Measurements from ENCODE around the gene TMEM63A. TPM values are rescaled to one million over a fixed set of nuclear protein-coding genes. Genes with fewer than 3 reads are reported as not detected.
"Not testable (repeated sequence)": the region's sequence is repeated elsewhere in the genome, so short reads cannot be mapped to it uniquely, and the experiment has no call there.

The TMEM63A gene
- polyA plus RNA-seq (2013, experiment 1 of 2): 22.8 TPM
- polyA plus RNA-seq (2013, experiment 2 of 2): 19.8 TPM

DNA sequence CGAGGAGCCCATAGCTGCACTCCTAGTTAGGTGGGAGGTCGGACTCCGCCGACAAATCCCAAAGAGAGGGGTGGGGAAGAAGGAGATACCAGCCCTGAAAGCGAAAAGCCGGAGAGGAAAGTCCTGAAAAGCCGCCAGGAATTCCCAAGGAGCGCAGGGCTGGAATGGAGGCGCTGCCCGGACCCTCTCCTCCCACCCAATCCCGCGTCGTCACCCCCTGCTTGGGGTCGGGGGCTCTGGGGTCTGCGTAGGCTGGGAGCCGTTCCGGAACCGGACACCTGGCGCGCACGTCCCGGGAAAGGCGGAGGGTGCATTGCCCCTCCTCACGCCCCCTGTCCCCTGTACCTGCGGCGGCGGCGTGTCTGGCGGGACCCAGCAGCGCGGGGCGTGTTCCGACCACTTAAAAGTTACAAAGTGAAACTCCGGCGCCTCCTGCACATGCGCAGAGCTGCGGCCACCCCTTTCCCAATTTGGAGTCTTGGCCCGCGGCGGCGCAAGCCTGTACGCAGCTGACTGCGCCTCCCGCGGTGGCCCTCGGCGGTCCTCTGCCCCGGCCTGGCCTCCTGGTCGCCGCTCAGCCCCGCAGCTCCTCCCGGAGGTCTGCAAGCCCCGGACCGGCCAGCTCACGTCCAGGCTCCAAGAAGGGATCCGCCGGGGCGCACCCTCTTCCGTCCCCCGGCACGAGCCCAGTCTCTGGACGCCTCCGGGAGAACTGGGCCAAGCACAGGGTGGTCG, at the start of gene TMEM63A:
TMEM63A (minus strand) TSS at position 422 of the 735 bp plus-strand sequence. CDS start 4,800 bp downstream, outside the sequence.
- peaks cover 8% of the 10 kb centered on the region for H3K36me3 ChIP-seq (ENCODE audit: insufficient read depth, low read length)
- no peaks in the 10 kb centered on the region for H3K9me3 ChIP-seq (ENCODE audit: insufficient read depth, low read depth, low read length)
- under 1% methylated on average over 64 of the region's 64 CpGs for WGBS
- peak within 1 kb of the TSS; percentile 90 for H3K4me3 ChIP-seq (ENCODE audit: low read length)
- peak within 1 kb of the TSS; percentile 76 for H3K27ac ChIP-seq (ENCODE audit: low read depth, low read length)
- peak within 1 kb of the TSS; percentile 88 for H3K9ac ChIP-seq (ENCODE audit: low read depth, low read length)
- H3K4me1 ChIP-seq (ENCODE audit: insufficient read depth, low read length): peaks cover 16% of the 10 kb centered on the region
- H3K27me3 ChIP-seq (ENCODE audit: insufficient read depth, low read length): peaks cover 39% of the 10 kb centered on the region

GRCh38 chr1:225931270-225932136, 49.3 kb upstream of the TMEM63A start:
- H3K27ac ChIP-seq (ENCODE audit: low read depth, low read length): no peak overlapping the region
- WGBS: 86% methylated on average over 5 of the region's 5 CpGs
- no peaks in the 10 kb centered on the region for H3K27me3 ChIP-seq (ENCODE audit: insufficient read depth, low read length)

DNA sequence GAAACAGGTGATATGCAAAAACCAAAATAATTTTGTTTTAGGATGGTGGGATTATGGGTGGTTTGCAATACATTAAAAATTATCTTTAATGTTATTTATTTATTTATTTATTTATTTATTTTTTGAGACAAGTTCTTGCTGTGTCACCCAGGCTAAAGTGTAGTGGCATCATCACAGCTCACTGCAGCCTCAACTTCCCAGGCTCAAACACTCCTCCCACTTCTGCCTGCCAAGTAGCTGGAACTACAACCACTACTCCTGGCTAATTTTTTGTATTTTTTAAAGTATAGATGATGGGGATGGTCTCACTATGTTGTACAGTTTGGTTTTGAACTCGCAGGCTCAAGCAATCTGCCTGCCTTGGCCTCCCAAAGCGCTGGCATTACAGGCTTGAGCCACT, 48.4 kb upstream of the TMEM63A start:
- Histone ChIP-seq H3K27ac (ENCODE audit: low read depth, low read length) (no peak overlapping the region), H3K27me3 (ENCODE audit: insufficient read depth, low read length) (no peaks in the 10 kb centered on the region), H3K9me3 (ENCODE audit: insufficient read depth, low read depth, low read length) (no peaks in the 10 kb centered on the region), H3K4me3 (ENCODE audit: low read length) (no peak overlapping the region), H3K36me3 (ENCODE audit: insufficient read depth, low read length) (no peaks in the 10 kb centered on the region), H3K9ac (ENCODE audit: low read depth, low read length) (no peak overlapping the region), H3K4me1 (ENCODE audit: insufficient read depth, low read length) (peaks cover 5% of the 10 kb centered on the region; the same call in 1 of the 2 replicates)
- 98% methylated on average over 2 of the region's 2 CpGs for WGBS

More at GRCh38 chr1:225931270-225932136, 49.3 kb upstream of the TMEM63A start:
- peaks cover 3% of the 10 kb centered on the region; the same call in 1 of the 2 replicates for H3K4me1 ChIP-seq (ENCODE audit: insufficient read depth, low read length)
- H3K9ac ChIP-seq (ENCODE audit: low read depth, low read length): no peak overlapping the region
- H3K36me3 ChIP-seq (ENCODE audit: insufficient read depth, low read length): no peaks in the 10 kb centered on the region
- no peak overlapping the region for H3K4me3 ChIP-seq (ENCODE audit: low read length)
- H3K9me3 ChIP-seq (ENCODE audit: insufficient read depth, low read depth, low read length): no peaks in the 10 kb centered on the region

- not testable (repeated sequence) for H3K9ac ChIP-seq (ENCODE audit: low read depth, low read length); H3K27ac ChIP-seq (ENCODE audit: low read depth, low read length); H3K4me3 ChIP-seq (ENCODE audit: low read length); H3K27me3 ChIP-seq (ENCODE audit: insufficient read depth, low read length); H3K4me1 ChIP-seq (ENCODE audit: insufficient read depth, low read length); H3K9me3 ChIP-seq (ENCODE audit: insufficient read depth, low read depth, low read length); H3K36me3 ChIP-seq (ENCODE audit: insufficient read depth, low read length)
- no CpG with 5 or more reads among the region's 3 CpGs for WGBS
Measured at GRCh38 chr1:225929462-225929861, 47.3 kb upstream of the TMEM63A start.

GRCh38 chr1:225928186-225929175, 46.3 kb upstream of the TMEM63A start:
- Histone ChIP-seq H3K36me3 (ENCODE audit: insufficient read depth, low read length) (no peaks in the 10 kb centered on the region), H3K27me3 (ENCODE audit: insufficient read depth, low read length) (no peaks in the 10 kb centered on the region), H3K4me3 (ENCODE audit: low read length) (no peak overlapping the region), H3K27ac (ENCODE audit: low read depth, low read length) (no peak overlapping the region), H3K9ac (ENCODE audit: low read depth, low read length) (no peak overlapping the region), H3K9me3 (ENCODE audit: insufficient read depth, low read depth, low read length) (no peaks in the 10 kb centered on the region), H3K4me1 (ENCODE audit: insufficient read depth, low read length) (peaks cover 5% of the 10 kb centered on the region; the same call in 1 of the 2 replicates)
- WGBS: 94% methylated on average over 13 of the region's 14 CpGs

GRCh38 chr1:225926551-225927113, 44.5 kb upstream of the TMEM63A start:
- no peak overlapping the region for H3K4me3 ChIP-seq (ENCODE audit: low read length)
- 96% methylated on average over 3 of the region's 3 CpGs for WGBS
- H3K27me3 ChIP-seq (ENCODE audit: insufficient read depth, low read length): no peaks in the 10 kb centered on the region
- H3K27ac ChIP-seq (ENCODE audit: low read depth, low read length): no peak overlapping the region
- H3K36me3 ChIP-seq (ENCODE audit: insufficient read depth, low read length): peaks cover 14% of the 10 kb centered on the region
- H3K4me1 ChIP-seq (ENCODE audit: insufficient read depth, low read length): peaks cover 9% of the 10 kb centered on the region
- H3K9me3 ChIP-seq (ENCODE audit: insufficient read depth, low read depth, low read length): no peaks in the 10 kb centered on the region
- 0 out of 2 replicates have a peak overlapping the region, but pooled peaks have one; percentile 31 for H3K9ac ChIP-seq (ENCODE audit: low read depth, low read length)

GRCh38 chr1:225923692-225924555, 41.7 kb upstream of the TMEM63A start, which contains the start of gene PYCR2:
PYCR2 (minus strand) TSS chr1:225924250; CDS start chr1:225924110, 140 bp downstream.
- peak within 1 kb of the TSS; percentile 77 for H3K4me3 ChIP-seq (ENCODE audit: low read length)
- H3K4me1 ChIP-seq (ENCODE audit: insufficient read depth, low read length): peaks cover 9% of the 10 kb centered on the region
- WGBS: under 1% methylated on average over 79 of the region's 80 CpGs
- no peaks in the 10 kb centered on the region for H3K9me3 ChIP-seq (ENCODE audit: insufficient read depth, low read depth, low read length)
- H3K36me3 ChIP-seq (ENCODE audit: insufficient read depth, low read length): peaks cover 38% of the 10 kb centered on the region
- H3K9ac ChIP-seq (ENCODE audit: low read depth, low read length): peak within 1 kb of the TSS; percentile 90
- no peaks in the 10 kb centered on the region for H3K27me3 ChIP-seq (ENCODE audit: insufficient read depth, low read length)
- peak within 1 kb of the TSS; percentile 98 for H3K27ac ChIP-seq (ENCODE audit: low read depth, low read length)

DNA sequence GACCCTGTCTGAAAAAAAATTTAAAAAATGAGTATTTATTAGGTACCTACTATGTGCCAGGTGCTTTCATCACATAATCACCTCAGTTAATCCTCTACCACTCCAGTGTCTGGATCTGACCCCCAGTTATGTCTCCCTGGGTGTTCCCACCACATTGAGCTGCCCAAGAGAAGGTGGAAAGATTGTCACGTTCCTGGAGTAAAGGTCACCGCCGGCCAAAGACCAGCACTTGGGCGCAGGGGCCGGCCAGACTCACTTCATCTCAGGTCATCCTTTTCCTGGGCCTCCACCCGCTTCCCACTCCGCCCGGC, 41.2 kb upstream of the TMEM63A start:
- 10% methylated on average over 8 of the region's 8 CpGs for WGBS
- Histone ChIP-seq H3K27ac (ENCODE audit: low read depth, low read length) (peak overlapping the region; percentile 98), H3K9ac (ENCODE audit: low read depth, low read length) (peak overlapping the region; percentile 90), H3K36me3 (ENCODE audit: insufficient read depth, low read length) (peaks cover 43% of the 10 kb centered on the region), H3K9me3 (ENCODE audit: insufficient read depth, low read depth, low read length) (no peaks in the 10 kb centered on the region), H3K27me3 (ENCODE audit: insufficient read depth, low read length) (no peaks in the 10 kb centered on the region), H3K4me1 (ENCODE audit: insufficient read depth, low read length) (peaks cover 9% of the 10 kb centered on the region), H3K4me3 (ENCODE audit: low read length) (peak overlapping the region; percentile 77)

DNA sequence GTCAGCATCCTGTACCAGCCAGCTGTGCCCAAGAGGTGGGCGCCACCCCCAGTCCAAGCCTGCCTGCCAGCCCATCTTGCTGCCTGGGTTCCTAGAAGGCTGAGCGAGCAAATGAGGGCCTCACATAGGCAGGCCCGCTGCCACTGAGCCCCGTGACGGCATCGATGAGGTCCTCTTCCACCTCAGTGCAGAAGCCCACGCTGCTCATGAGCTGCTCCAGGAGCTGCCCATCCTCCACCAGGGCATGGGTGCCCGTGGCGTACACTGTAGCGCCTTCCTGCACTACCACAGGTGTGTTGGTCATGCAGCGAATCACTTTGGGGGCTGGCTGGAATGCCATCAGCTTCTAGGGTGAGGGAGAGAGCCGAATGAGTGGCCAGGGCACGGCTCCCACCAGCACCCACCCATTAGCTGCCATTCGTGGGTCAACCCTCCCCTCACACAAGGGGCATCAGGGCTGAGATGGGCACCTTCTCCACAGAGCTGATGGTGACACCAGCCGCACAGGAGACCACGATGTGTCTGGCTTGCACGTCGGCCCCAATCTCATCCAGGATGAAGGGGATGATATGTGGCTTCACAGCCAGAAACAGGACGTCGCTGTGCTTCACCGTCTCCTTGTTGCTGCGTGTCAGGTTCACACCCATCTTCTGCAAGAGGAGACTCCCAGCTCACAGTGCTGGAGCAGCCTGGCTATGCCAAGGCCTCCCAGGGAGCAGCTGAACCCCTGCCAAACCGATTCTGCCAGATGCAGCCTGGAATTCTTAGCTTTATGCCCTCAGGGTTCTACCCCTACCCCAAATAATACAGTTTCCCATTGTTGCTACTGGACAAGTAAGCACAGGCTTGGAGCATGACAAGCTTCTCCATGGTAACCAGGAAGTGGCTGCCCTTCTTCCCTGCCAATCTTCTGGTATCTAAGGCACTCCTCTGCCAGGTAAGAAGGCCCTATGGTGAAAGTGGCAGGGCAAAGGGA, 39.8 kb upstream of the TMEM63A start:
- H3K27me3 ChIP-seq (ENCODE audit: insufficient read depth, low read length): no peaks in the 10 kb centered on the region
- no peaks in the 10 kb centered on the region for H3K9me3 ChIP-seq (ENCODE audit: insufficient read depth, low read depth, low read length)
- H3K4me1 ChIP-seq (ENCODE audit: insufficient read depth, low read length): peaks cover 9% of the 10 kb centered on the region
- peak overlapping the region; percentile 77; the same call in 1 of the 2 replicates for H3K4me3 ChIP-seq (ENCODE audit: low read length)
- H3K9ac ChIP-seq (ENCODE audit: low read depth, low read length): no peak overlapping the region
- H3K27ac ChIP-seq (ENCODE audit: low read depth, low read length): no peak overlapping the region
- 96% methylated on average over 23 of the region's 23 CpGs for WGBS
- H3K36me3 ChIP-seq (ENCODE audit: insufficient read depth, low read length): peaks cover 55% of the 10 kb centered on the region

All from HUES64 (cell line).